NT2/D1 (cell line): ENCODE data around the gene AFAP1L2.

ENCODE experiments used
- SUZ12 ChIP-seq: IDR thresholded peaks from 2 replicates; pipeline ENCODE4 v1.6.1; 2011; ENCODE audit not compliant: insufficient read length, insufficient read depth; ENCODE audit errors: extremely low read depth
- YY1 ChIP-seq: IDR thresholded peaks from 2 replicates; pipeline ENCODE4 v1.6.1; 2011; ENCODE audit not compliant: insufficient read length, insufficient read depth
- ZNF274 ChIP-seq: IDR thresholded peaks from 2 replicates; pipeline ENCODE4 v1.6.1; 2011; ENCODE audit warnings: mild to moderate bottlenecking, low read depth, low read length

GRCh38 chr10:114281006-114281405 is 123.3 kb downstream of the AFAP1L2 start:
- TF ChIP-seq ZNF274 (no peak), SUZ12 (no peak), YY1 (no peak)
